Cortex of kidney (tissue), 1 donor: ENCODE measurements around the gene GNG4.

ENCODE experiments used
- DNase-seq: peaks from one replicate; lab custom pipeline; 2025; lab: John Stamatoyannopoulos, UW

The GNG4 gene

DNA sequence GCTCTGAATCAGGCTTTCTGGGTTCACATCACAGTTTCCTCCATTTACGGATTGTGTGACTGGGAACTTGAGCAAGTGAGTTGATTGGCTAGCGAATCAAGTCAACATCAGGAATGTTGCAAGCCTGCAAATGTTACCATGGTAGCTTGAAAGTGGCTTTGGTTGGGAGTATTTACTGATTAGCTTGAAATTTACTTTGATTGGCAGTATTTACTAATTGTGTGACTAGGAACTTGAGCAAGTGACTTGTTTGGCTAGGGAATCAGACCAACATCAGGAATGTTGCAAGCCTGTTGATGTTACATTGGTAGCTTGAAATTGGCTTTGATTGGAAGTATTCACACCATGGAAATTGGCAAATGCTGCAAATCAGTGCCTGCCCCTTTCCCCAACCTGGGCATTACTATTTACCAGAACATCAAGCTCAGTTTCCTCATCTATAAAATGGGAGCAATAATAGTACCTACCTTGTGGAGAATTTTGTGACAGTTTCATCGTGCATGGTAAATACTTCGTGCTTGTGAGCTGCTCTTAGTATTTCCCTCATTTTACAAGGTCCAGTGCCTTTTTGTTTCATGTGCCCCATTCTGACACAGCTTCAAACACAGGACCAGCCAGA, 122.3 kb downstream of the GNG4 start:
- no peak for DNase-seq

DNA sequence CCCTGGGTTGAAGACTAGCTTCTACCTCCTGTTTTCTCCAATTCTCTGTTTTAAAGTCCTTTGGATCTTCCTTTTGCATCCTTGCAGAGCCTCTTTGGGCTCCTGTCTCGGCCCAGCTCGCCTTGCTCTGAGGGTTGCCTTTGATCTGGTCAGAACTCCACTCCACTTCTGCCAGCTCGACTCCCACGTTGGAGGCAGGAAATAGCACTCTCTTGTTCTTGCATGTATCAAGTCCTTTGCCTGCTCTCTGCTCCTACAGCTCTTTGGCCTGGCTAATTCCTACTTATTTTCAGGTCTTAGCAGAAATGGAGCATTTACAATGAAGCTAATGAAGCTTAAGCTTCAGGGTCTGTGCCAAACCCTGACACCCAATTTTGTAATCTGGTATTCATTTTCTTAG, 124.3 kb downstream of the GNG4 start:
- DNase-seq, result no peak

GRCh38 chr1:235516862-235517446, 132.6 kb downstream of the GNG4 start:
- DNase-seq, result no peak

GRCh38 chr1:235515844-235516512, 133.6 kb downstream of the GNG4 start:
- DNase-seq, result no peak

GRCh38 chr1:235513495-235514366, 135.9 kb downstream of the GNG4 start:
- DNase-seq, result no peak

- DNase-seq, result no peak
Observed at GRCh38 chr1:235511470-235512240, 137.9 kb downstream of the GNG4 start.

DNA sequence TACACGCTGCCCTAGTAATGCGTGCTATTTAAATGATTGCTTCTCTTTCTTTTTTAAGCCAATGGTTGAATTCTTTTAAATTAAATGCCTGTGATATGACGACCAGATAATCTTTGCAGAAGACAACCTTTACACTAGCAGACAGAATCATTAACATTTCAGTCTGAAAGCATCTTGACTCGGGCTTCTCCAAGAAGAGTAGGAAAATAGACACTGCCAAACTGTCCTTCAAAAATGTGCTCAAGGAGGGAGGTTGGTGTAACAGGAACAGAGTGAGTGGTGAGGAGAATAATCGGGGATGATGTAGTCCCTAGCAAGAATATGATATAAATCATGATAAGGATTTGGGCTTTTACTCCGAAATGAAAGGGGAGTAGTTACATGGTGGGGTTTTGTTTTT, 138.8 kb downstream of the GNG4 start:
- no peak for DNase-seq

- DNase-seq, result no peak
Observed at GRCh38 chr1:235507623-235508022, 142.0 kb downstream of the GNG4 start.

DNA sequence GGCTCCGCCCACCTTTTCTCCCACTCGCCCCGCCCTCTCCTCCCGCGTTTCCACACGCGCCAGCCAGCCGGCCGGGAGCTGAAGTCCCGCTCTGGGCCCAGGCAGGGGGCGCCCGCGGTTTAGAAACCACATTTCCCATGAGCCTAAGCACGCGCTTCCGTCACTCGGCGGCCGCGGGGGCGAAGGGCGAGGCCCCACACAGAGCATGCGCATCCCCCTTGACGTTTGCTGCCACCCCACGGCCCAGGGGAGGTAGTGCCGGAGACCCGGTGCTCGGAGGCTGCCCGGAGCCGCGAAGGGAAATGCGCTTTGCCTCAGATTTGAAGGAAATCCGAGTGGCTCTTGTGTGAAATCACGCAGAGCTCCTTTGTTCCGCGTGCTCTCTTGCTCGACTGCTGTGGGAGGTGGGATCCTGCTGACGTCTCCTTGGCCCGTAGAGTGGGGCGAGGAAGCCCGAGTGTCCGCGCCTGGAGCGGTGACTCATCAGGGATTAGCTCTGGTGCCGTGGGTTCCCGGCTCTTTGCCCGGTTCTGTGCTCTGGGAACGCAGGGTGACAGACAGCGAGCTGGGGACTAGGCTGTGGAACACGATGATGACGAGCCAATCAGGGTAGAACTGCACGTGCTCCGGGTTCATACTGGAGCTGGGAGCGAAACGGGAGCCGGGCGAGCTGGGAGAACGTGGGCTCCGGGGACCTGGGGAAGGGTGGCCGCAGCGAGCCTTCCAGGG, 144.9 kb downstream of the GNG4 start:
- DNase-seq, result peak; percentile 58

DNA sequence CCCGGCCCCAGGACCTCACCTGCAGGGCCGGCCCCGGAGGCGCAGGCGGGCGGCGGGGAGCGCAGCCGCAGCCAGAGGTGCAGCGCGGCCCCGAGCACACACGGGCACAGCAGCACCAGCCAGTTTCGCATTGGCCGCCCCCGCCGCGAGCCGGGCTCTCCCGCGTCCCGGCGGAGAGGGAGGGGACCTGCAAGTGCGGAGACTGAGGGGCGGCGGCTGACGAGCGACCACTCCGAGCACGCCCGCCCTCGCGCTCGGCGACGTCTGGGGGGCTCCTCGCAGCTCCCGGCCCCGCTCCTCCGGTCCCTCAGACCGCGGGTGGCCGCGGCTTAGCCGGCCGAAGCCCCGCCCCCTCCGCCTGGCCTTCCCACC, 145.5 kb downstream of the GNG4 start, which contains the start of gene B3GALNT2:
B3GALNT2 (minus strand) TSS at position 331 of the 372 bp plus-strand sequence; CDS start at position 131, 200 bp downstream.
- DNase-seq, result no peak

- DNase-seq, result no peak
Observed at GRCh38 chr1:235503403-235504121, 146.0 kb downstream of the GNG4 start.

- DNase-seq, result no peak
Observed at GRCh38 chr1:235502601-235503402, 146.8 kb downstream of the GNG4 start.

DNA sequence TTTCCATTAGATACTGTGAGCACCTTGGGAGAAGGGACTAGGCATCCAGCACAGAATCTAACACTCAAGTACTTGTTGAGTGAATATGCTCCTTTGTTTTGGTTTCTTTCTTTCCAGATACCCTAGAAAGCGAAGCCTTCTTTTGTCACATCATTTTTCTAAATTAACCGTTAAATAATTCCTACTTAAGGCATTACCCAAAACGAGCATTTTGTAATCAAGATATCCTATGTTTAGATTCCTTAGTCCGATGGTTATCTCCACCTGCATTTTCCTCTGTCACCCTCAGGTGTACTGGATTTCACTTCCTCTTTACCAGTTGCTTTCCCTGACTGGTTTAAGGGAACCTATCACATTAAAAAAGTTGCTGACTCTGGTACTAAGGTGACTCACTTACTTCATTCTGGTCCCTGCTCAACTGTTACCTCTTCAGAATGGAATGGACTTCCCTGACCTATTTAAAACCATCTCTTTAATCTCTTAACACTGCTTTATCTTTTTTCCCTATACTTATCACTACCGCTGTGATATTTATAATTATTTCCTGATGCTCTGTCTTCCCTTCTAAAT, 148.5 kb downstream of the GNG4 start:
- DNase-seq, result no peak
